HepG2 (cell line): ENCODE measurements around the gene KCNJ14. TPM values are rescaled to one million over a fixed set of nuclear protein-coding genes. Genes with fewer than 3 reads are reported as not detected.
A peak's percentile ranks its signal among the peaks of the same experiment; 100 is the strongest.

Experiments
- ARNT2 ChIP-seq: sonication (generic); formaldehyde crosslinking; IDR thresholded peaks from 2 replicates; pipeline ENCODE4 v1.8.0; 2022; ENCODE audit warnings: mild to moderate bottlenecking, low read depth, missing genetic modification reagents, moderate library complexity
- HNRNPK ChIP-seq: fragments of 200-400 bp; formaldehyde crosslinking; IDR thresholded peaks from 2 replicates; pipeline ENCODE4 v1.6.1; 2018; ENCODE audit warnings: low read length, low read depth, moderate library complexity, mild to moderate bottlenecking; ENCODE audit not compliant: poor library complexity, severe bottlenecking
- KDM2A ChIP-seq: sonication (generic); formaldehyde crosslinking; IDR thresholded peaks from 2 replicates; pipeline ENCODE4 v1.4.0; 2020; ENCODE audit warnings: low read depth, missing genetic modification reagents, borderline replicate concordance
- RERE ChIP-seq: IDR thresholded peaks from 2 replicates; pipeline ENCODE4 v1.6.1; 2016; ENCODE audit warnings: low read depth, missing genetic modification reagents, missing compliant biosample characterization
- RNF219 ChIP-seq: sonication (generic); formaldehyde crosslinking; IDR thresholded peaks from 2 replicates; pipeline ENCODE4 v1.5.0; 2020; ENCODE audit warnings: mild to moderate bottlenecking, missing genetic modification reagents
- SIN3A ChIP-seq: IDR thresholded peaks from 2 replicates; pipeline ENCODE4 v1.6.1; 2011; ENCODE audit warnings: low read depth, mild to moderate bottlenecking, control low read depth, low read length, borderline replicate concordance
- SIN3B ChIP-seq: fragments of 150-350 bp; IDR thresholded peaks from 2 replicates; pipeline ENCODE4 v1.6.1; 2014; ENCODE audit warnings: low read length
- SP4 ChIP-seq: sonication (generic); formaldehyde crosslinking; IDR thresholded peaks from 2 replicates; pipeline ENCODE4 v1.8.1; 2023; ENCODE audit warnings: mild to moderate bottlenecking, missing genetic modification reagents
- TFAP4 ChIP-seq: sonication (generic); IDR thresholded peaks from 2 replicates; pipeline ENCODE4 v1.6.1; 2016; ENCODE audit warnings: low read depth, borderline replicate concordance
- ZFY ChIP-seq: sonication (generic); formaldehyde crosslinking; IDR thresholded peaks from 2 replicates; pipeline ENCODE4 v1.4.0; 2020; ENCODE audit warnings: missing genetic modification reagents
- ZNF276 ChIP-seq: sonication (generic); formaldehyde crosslinking; IDR thresholded peaks from 2 replicates; pipeline ENCODE4 v1.4.0; 2020; ENCODE audit warnings: mild to moderate bottlenecking, low read depth, missing genetic modification reagents
- ZNF337 ChIP-seq: sonication (generic); formaldehyde crosslinking; IDR thresholded peaks from 2 replicates; pipeline ENCODE4 v1.5.1; 2020; ENCODE audit warnings: missing genetic modification reagents, low read depth, mild to moderate bottlenecking, borderline replicate concordance
- ZNF615 ChIP-seq: sonication (generic); formaldehyde crosslinking; IDR thresholded peaks from 2 replicates; pipeline ENCODE4 v1.5.0; 2020; ENCODE audit warnings: mild to moderate bottlenecking, missing genetic modification reagents, borderline replicate concordance
- polyA plus RNA-seq, 8 experiments: library from polyadenylated mRNA; depleted of rRNA in 3 of 8; stranded (reverse) in 7 of 8; unstranded in 1 of 8; fragments of >200 nt; fragmentation: Illumina TruSeq in 4 of 8; extraction: Trizol in 4 of 8; gene quantifications; 2 replicates each; pipeline versions ENCODE4 v1.2.1 to v1.2.3, GENCODE V29; 2011 to 2016; ENCODE audit warnings: low read depth in 4 of 8, missing spikeins in 1 of 8, mixed read lengths in 1 of 8; ENCODE audit not compliant: insufficient read depth in 1 of 8
- total RNA-seq, 5 experiments: library from RNA; depleted of rRNA; stranded (reverse); fragments of >200 nt; fragmentation: Illumina TruSeq; extraction: Trizol; gene quantifications; 2 replicates each; pipeline ENCODE4 v1.2.3, GENCODE V29; 2016; ENCODE audit warnings: low read depth in 1 of 5
- TF ChIP-seq, protein P1 (sequence below): sonication (generic); formaldehyde crosslinking; conservative IDR thresholded peaks from 2 replicates; pipeline ENCODE4 v1.8.0; 2022; ENCODE audit warnings: mild to moderate bottlenecking, moderate library complexity, missing genetic modification reagents

Gene KCNJ14
- total and polyA plus RNA-seq, 2 of the 13 experiments (the other 11 are each of a cell fraction or from before 2014, with no cell fraction given) = 0.20 to 0.51 TPM

DNA sequence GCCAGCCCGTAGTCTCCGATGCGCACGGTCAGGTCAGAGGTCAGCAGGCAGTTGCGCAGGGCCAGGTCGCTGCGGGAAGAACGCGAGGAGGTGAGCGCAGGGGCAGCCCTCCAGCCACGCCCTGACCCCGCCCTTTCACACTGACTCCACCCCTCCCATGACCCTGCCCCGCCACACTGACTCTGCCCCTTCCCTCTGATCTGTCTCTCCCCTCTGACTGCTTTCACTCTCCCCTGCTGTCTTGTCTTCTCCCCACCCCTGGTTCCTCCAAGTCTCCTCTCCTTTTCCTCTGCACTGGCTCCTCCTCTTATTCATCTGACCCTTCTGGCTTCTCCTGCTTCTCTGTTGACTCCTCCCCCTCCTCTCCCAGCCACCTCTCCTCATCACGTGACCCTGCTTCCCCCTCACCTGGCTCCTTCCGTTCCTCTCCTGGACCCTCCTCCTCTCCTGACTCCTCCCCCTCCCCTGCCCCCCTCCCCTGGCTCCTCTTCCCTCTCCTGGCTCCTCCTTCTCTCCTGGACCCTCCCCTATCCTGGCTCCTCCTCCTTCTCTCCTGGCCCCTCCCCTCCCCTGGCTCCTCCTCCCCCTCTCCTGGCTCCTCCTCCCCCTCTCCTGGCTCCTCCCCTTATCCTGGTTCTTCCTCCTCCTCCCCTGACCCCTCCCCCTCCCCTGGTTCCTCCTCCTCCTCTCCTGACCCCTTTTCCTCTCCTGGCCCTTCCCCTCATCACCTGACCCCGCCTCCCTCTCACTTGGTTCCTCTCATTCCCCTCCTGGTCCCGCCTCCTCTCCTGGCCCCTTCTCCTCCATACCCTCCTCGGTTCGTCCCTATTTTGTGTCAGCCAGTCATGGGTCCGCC lies 46.3 kb downstream of the KCNJ14 start (continued):
- TF ChIP-seq RERE = no peak
- TF ChIP-seq KDM2A (CRISPR knock-in tag) = peak; percentile 33; the same call in 1 of the 2 replicates
- TF ChIP-seq ZFY (CRISPR knock-in tag) = no peak
- TF ChIP-seq ZNF276 = no peak
- TF ChIP-seq, protein P1, sequence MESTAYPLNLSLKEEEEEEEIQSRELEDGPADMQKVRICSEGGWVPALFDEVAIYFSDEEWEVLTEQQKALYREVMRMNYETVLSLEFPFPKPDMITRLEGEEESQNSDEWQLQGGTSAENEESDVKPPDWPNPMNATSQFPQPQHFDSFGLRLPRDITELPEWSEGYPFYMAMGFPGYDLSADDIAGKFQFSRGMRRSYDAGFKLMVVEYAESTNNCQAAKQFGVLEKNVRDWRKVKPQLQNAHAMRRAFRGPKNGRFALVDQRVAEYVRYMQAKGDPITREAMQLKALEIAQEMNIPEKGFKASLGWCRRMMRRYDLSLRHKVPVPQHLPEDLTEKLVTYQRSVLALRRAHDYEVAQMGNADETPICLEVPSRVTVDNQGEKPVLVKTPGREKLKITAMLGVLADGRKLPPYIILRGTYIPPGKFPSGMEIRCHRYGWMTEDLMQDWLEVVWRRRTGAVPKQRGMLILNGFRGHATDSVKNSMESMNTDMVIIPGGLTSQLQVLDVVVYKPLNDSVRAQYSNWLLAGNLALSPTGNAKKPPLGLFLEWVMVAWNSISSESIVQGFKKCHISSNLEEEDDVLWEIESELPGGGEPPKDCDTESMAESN (CRISPR knock-in tag) = no peak
- TF ChIP-seq TFAP4 = peak; percentile 2; the same call in 1 of the 2 replicates
- no peak for TF ChIP-seq ZNF615 (CRISPR knock-in tag)
- no peak for TF ChIP-seq ARNT2 (CRISPR knock-in tag)
- TF ChIP-seq SIN3A = no peak
- no peak for TF ChIP-seq RNF219 (CRISPR knock-in tag)
- no peak for TF ChIP-seq ZNF337 (CRISPR knock-in tag)
- TF ChIP-seq SP4 (CRISPR knock-in tag) = peak; percentile 71; the same call in 1 of the 2 replicates
- no peak for TF ChIP-seq SIN3B
- peak; percentile 61 for TF ChIP-seq HNRNPK
